AG08395 (cell line): ENCODE data around the gene EGFL7.

Experiments used
- DNase-seq: peaks from one replicate; pipeline ENCODE4 v3.0.0; 2012; ENCODE audit warnings: mixed read lengths, low spot score

EGFL7 gene

DNA sequence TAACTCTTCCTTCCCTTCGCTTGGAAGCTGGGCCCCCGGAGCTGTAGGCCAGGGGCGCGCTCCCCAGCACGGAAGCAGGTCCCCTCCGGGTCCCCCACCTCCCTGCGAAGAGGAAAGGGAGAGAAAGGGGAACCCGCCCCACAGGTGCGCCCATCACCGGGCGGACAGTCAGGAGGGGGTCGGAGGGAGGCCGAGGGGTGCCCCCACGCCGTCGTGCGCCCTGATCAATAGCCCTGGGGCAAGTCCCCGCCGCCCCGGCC lies 23.7 kb downstream of the EGFL7 start:
- DNase-seq, result no peak

DNA sequence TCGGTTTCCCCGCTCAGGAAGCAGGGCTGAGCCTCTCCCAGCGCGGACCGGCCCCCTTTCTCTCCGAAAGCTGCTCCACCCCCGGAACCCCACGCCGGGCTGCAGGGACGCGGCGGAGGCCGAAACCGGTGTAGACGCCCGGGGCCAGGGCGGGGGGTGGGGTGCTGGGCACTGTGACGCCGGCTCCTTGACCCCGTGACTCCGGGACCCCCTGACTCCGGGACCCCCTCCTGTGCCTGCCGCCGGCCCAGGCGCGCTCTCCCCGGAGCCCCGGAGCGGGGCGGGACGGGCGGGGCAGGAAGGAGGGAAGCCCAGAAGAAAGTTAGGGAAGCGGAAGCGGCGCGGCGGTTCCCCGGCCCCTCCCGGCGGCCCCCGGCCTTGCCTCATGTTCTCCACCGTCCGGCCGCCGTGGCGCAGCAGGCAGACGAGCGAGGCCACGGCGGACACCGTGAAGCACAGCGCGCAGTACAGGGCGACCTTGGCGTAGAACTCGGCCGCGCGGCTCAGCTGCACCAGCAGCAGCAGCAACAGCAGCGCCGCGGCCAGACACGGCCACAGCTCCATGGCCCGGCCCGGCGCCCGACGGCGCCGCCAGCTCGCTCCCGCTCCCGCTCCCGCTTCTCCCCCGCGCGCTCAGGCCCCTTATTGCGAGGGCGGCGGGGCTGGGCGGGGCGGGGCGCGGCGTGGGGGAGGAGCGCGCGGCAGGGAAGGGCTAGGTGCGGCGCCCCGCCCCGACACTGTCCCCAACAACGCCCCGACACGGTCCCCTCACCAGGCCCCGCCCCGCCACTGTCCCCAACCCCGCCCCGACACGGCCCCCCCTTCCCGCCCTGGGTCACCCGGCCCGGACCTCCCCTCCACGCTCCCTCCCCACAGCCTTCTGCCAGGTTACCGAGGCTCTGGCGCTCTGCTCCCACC lies 24.3 kb downstream of the EGFL7 start, which contains the start of gene AGPAT2:
TSS of gene AGPAT2 (minus strand) at position 664 of the 918 bp plus-strand sequence. CDS start at position 564, 100 bp downstream.
- peak; percentile 75 for DNase-seq

DNA sequence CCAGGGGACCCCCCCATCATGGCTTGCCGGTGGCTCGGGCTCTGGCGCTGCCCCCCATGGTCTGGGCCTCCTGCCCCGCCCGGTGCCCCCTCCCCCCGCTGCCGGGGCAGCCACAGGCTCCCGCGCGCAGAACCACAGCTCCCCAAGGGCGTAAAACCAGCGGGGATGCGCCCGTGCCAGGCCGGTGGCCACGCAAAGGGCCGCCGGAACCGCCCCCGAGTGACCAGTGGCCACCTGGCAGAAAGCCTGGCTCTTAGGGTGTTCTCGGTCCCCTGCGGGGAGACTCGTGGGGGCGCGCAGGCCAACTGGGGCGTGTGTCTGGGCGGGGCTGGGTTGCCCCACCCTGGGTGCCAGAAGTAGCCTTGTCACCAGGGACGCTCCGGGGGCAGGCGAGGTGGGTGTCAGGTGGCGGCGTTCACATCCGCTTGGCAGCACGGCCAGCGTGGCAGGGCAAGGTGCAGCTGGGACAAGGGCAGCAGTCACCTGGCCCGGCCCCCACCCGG lies 25.1 kb downstream of the EGFL7 start:
- DNase-seq, result no peak

DNA sequence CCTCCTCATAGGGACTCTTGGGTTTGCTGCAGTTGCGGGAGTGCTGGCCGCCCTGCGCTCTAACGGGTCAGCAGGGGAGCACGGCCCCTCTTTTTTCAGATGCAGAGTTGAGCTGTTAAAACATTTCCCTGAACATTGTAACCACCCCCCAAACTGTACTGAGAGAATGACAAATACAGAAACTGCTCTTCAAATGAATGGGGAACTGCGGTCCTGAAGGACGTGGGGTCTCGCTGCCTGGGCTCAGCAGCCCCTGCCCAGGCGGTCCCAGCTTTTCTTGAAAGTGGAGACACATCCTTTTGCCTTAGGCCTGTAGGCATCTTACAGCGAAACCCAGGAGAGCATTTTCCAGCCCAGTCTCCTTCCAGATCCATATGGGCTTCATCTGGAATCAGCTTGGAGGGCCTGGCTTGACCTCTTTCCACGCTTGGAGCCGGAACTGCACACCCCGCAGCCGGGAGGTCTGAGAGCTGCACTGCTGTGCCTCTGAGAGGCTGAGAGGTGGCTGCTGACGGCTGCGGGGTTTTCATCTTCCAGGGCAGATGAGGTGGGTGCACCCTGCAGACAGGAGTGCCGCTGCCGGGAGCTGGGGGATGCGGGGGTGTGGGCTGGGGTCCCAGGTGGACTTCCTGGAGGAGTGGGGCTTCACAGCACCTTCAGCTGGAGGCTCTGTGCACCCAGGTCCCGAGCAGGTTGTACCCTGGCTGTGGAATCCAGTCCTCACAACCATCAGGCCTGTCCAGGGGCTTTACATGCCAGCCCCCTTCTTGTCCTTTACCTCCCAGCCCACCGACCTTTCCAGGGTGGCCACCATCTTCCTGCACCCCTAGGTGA lies 25.8 kb downstream of the EGFL7 start:
- DNase-seq, result no peak

DNA sequence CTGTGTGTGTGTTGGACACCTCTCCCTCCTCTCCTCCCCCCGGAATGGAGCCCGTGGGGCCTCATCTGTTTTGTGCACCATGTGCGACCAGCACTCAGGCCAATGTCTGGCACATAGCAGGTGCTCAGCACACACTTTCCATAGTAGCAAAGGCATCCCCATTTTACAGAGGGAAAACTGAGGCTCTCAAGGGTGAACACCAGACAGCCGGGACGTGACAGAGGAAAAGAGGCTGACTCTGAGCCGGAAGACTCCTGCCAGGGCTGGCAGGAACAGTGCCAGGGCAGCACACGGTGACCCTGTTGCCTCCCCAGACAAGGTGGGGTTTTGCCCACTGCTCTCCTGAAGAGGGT lies 26.4 kb downstream of the EGFL7 start:
- DNase-seq, result no peak

DNA sequence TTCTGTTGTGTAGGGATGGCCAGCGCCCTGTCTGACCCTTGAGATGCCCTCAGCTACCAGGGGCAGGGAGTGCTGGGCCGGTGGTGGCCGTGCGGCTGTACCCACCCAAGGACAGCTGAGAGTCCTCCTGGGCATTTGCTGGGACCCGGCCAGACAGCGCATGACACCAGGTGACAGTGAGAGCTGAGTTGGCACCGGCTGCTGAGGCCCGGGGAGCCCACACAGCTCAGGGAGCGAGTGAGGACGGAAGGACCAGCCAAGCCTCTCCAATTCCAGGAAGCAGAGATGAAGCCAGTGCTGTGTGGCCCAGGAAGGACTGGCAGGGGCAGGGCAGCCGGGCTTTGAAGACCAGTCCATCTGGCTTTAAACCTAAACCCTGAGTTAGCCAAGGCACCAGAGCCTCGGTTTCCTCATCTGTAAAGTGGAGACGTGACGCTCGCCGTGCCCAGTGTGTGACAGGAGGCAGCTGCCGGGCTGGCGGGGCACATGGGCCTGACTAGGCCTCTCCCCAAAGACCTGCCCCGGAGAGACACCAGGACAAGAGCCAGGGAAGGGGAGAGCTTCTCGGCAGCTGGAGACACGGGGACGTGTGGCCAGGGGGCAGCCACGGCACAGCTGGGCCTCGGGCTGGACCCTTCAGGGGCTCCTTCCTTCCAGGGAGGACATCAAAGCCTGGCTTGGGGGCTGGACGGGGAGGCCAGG lies 27.5 kb downstream of the EGFL7 start:
- no peak for DNase-seq

DNA sequence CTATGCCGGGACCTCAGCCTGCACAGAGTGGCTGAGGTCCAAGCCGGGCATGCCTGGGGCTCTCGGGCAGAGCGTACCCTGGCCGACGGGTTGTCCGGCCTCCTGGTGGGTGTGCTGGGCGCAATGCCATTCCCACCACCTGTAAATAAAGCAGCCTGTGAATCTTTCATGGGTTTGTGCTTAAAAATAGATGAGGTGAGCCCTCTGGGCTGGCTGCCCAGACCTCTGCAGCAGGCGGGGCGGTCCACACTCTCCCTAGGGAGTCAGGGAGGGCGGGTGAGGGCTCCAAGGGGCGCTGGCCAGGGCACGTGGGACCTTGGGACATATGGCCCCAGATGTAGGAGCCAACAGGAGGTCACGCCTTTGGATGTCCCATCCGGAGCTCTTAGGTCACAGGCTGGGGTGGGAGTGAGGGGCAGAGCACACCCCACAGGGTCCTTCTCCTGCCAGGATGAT lies 28.1 kb downstream of the EGFL7 start:
- no peak for DNase-seq

DNA sequence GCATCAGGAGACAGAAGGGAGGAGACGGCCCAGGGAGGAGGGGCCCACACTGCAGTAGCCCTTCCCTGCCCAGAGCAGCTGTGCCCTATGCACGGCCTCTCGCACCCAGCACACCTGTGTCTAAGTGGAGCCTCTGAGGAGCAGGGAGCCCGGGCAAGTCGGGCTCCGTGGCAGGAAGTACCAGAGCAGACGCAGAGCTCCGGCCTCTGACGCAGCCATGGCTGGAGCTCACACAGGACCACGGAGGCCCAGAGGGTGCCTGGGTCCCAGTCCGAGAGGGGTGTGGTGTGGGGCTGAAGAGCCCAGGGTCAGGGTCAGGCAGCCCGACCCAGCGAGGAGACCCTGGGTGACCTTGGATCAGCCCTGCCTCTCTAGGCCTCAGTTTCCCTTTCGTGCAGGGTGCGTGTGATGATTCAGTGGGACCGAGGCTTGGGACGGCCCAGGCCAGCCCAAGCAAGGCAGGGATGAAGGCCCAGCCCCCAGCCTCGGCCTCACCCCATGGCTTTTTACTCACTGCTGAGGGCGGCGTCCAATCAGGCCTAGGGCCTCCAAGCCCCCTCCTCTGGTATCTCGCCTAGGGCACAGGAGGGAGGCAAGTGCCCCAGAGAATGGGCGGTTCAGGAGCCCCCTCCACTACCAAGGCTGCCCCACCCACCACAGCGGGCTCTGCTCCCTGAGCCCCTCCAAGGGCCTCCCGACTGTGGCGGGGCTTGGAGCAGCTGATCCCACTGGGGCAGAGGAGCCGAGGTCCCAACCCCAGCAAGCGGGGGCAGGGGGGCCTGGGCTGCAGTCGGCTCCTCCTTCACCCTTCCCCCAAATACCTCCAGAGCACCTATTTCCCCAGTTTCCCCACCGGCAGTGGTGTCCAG lies 28.8 kb downstream of the EGFL7 start:
- DNase-seq, result no peak

DNA sequence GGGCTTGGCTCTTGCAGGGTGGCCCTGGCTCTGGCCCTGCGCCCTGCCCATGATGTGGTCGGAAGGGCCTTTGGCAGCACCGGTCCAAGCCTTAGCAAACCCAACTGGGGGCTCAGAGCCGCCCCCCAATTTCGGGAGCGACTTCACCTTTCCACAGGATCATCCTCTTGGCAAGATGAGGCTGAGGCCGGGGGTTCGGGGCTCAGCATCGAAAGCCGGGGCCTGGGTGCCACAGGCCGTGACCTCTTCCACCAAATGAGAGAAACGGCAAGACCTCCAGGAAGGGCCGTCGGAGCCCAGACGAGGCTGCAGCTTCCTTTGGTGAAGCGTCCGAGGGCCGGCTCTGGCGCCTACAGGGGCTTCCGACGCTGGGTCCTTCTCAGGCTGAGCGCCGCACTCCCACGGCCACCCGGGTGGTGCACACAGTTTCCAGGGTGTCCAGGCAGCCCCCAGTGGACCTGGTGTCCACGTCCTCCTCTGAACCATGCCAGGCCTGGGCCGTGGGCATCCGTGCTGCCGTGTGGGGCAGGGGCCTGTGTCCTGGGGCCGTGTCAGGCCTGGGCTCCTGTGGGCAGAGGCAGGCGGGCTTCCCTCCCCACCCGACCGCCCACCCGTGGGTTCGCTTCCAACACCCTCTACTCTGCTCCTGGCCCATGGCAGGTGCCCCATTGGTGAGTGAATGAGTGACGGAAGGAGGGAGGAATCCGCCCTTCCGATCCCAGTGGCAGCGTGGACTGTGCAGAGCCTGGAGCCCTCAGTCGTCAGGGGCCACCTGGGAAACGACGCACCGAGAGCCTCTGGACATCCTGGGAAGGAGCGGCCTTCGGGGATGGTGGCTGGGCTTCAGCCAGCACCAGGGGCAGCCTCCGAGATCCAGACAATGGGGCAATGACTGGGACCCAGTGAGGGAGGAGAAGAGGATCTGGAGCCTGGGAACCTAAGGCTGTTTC lies 29.7 kb downstream of the EGFL7 start:
- DNase-seq, result no peak

DNA sequence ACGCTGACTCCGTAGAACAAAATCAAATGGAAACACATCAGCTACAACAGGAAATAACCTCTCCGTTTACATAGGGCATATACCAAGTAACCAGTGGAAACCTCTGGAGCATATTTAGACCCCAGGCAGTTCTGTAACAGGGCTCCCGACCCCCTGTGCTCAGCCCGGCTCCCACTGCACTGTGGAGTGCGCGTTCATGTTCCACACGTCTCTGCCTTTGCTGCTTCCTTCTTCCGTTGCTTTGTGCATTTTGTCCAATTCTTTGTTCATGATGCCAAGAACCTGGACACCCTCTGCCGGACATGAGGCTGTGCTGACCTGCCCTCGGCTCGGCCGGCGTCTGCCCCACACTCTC lies 30.4 kb downstream of the EGFL7 start:
- DNase-seq, result no peak

DNA sequence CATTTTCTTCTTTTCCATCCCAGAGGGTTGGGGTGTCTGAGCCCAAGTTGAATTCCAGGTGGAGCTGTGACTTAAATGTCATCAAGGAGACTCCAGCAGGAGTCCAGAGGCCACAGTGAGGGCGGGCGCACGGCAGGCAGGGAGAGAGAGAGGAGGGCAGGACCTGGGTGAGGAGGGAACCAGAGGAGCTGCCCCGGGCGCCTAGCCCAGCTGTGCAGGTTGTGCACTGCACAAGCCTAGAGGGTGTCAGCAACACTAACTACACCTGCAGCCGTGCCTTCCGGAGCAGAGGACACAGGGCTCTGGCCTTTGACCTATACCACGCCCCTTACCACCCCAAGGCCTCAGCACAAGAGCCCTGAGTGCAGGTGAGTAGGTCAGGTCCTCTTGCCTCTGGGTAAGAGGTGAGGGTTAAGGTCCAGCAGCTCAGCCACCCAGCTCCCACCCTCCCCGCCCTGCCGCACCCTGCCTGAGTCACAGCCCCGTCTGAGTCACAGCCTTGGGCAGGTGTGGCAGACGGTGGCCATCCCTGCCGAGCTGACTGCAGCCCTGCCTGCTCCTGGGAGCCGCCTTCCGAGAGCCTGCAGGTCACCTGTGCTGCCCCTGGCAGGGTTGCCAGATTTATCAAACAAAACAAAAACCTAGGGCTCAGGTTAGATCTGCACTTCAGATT lies 30.9 kb downstream of the EGFL7 start:
- no peak for DNase-seq

DNA sequence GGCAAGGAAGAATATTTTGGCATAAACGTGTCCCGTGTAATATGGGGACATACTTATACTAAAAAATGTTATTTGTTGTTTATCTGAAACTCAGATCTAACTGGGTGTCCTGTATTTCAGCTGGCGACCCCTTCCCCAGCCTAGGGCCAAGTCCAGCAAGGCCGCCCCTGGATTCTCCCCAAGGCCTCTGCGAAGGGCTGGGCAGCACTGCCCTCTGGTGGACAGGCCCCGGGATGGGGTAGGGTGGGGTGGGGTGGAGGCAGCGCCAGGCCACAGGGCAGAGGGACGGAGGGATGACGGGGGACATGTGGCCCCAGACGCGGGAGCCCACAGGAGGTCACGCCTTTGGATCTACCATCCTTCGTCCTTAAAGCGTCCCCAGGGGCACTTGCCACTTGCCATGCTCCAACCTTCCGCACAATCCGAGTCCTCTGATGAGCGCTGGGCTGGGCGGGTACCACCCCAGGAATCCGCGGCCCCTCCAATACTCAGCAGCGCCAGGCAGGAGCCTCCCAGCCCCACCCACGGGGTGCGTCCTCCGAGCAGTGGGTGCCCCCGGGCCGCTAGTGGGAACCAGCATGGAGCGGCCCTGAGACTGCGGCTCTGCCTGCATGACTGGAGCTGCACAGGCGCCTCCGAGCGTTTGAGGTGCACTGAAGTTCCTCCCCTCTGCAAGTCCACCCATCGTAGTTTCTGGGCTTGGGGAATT lies 31.6 kb downstream of the EGFL7 start:
- peak; percentile 74 for DNase-seq

DNA sequence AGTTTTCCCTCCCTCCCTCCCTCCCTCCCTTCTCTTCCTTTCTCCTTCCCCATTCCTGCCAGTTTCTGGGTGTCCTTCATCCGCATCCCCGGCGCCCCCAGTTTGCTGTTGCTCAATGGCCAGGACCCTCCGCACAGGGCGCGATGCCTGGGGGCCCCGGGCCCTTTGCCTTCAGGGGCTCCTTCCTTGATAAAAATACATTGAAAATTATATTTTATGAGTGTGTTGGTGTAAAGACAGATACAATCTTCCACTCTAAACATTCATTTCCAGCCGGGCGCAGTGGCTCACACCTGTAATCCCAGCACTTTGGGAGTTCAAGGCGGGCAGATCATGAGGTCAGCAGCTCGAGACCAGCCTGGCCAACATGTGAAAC lies 32.1 kb downstream of the EGFL7 start:
- no peak for DNase-seq

DNA sequence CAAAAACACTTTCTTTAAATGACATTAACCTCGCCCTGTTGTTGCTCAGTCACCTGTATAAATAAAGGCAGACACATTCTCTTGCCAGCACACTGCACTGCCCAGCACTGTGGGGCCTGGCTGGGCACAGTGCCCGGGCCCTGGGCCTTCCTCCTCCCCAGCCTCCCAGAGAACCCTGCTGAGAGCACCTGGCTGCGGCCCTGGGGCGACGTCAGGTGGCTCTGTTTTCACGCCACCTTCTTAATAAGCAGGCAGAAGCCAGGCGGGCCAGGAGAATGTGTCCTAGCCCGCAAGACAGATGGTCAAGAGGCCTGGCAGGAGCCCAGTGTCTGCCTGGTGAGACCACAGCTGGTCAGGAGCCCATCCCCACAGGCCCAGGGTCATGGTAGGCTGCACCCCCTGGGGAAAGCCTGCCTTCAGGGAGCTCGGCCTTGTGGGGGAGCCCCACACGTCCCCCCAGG lies 32.7 kb downstream of the EGFL7 start:
- DNase-seq, result no peak

DNA sequence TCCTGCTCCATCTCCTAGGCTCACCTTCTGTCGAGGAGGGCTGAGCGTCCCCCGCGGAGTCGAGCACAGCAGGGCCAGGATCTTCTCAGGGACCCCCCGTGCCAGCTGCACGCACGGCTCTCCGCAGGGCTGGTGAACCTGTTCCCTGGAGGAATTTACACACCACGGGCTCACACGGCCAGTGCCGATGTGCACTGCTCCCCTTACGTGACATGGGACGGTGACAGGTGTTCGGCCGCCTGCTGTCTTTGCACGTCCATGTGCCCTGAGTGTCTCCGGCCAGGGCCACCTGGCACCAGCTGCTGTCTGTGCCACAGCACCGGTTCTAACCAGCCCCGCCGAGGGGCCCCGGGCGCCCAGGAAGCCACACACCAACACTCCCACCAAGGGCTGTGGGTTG lies 33.2 kb downstream of the EGFL7 start:
- no peak for DNase-seq

DNA sequence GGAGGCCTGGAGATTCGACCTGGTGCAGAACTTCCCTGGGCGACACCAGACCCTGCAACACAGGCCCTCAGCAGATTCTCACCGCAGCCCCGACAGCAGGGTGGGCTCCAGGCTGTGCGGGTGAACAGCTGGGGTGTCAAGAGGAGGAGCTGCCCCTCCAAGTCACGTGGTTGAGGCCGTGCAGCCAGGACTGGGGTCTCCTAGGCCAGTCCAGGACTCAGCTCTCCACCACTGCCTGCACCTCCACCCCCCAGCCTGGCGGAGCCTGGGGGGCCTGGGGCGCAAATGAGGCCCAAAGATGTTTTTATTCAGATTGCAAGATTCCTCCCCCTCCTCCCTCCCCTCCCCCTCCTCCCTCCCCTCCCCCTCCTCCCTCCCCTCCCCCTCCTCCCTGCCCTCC lies 33.8 kb downstream of the EGFL7 start:
- DNase-seq, result no peak

DNA sequence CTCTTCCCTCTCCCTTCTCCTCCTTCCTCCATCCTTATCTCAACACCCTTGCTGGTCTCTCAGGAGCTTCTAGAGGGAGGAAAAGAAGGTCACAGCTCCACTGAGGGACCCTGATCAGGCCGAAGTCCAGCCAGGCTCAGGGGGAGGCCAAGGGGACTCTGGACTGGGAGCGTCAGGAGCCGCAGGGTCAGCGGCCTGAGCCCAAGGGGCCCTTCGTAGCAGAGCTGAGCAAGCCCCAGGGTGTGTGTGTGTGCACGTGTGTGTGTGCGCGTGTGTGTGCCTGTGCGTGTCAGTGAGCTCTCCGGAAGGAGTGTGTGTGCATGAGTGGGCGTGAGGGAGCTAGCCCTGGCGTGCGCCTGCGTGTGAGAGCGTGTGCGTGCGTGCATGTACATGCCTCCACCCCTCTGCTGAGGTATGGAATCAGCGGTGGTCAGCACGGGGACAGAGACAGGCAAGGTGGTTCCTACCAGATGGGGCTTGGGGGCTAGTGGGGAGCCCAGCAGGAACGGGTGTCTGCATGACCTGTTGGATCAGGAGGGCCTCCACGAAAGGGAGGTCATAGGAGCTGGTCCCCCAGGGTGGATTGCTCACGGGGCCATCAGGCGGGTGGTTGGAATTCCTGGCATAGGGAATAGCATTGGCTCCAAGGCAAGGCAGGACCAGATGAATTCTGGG lies 34.6 kb downstream of the EGFL7 start:
- no peak for DNase-seq

DNA sequence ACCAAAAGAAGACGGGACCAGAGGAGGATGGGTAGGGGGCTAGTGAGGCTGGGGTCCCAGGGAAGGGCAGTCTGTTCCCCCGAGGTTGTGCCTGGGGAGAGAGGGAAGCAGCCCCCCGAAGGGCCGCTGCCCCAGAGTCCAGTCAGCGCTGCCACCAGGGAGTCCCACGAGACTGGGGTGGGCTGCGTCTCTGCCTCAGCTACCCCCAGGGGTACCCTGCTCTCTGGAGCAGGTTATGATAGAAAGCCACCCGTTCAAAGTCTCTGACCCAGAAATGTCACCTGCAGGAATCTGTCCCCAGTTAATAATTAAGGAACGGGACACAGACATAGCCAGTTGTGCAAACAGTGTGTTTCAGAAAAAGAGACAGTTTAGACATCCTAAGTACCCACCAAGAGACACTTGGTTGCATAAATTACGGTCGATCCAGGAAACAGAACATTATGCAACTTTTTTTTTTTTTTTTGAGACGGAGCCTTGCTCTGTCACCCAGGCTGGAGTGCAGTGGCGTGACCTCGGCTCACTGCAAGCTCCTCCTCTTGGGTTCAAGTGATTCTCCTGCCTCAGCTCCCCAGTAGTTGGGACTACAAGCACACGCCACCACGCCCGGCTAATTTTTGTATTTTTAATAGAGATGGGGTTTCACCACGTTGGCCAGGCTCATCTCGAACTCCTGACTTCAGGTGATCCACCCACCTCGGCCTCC lies 35.3 kb downstream of the EGFL7 start:
- DNase-seq, result no peak
